Adrenal gland (tissue), 5 donors: ENCODE results near the gene AKAP7.

Experiments used
- POLR2A ChIP-seq, 2 donors: fragments of 450-650 bp; IDR thresholded peaks; one replicate each; pipeline ENCODE4 v1.6.1; 2017; ENCODE audit warnings: antibody characterized with exemption in 2 of 2, mild to moderate bottlenecking in 2 of 2, moderate library complexity in 1 of 2
- TF ChIP-seq, protein P1 (sequence below), 6 experiments: fragments of 450-650 bp in 4 of 6; fragments of 200-600 bp in 2 of 6; sonication (generic) in 1 of 6; IDR thresholded peaks; 1 replicate in 5 of 6; 2 replicates in 1 of 6; pipeline versions ENCODE4 v1.5.1 to v1.8.0; 2016 to 2021; ENCODE audit warnings: antibody characterized with exemption in 6 of 6, mild to moderate bottlenecking in 2 of 6, moderate library complexity in 1 of 6
- donor health status: DM: no; HTN: no; CAD: no.

DNA sequence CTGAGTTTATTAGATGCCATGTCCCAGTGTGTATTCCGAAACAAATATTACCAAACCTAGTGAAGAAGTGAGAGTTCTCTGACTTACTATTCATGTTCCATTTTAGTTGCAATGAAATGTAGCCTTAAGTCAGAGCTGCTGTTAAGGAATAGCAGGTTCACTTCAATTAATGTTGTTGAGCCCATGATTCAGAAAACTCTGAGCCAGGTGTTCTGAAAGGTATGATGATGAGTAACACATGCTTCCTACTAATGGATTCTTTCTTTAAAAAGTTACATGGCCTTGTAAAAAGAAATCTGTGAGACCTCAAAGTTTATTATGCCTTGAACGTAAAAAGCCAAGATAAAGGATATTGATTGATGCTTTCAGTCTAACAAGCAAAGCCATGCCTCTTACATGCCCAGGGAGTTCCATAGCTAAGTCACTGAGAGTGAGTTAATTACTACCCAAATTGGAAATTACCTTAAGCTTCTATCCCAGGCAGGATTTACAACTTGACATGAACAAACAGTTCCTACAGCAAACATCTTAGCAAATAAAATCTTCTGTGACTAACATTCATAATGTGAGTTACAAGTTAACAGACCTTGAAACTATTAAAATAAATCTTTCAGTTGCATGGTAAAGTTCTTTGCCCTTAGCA is 122.9 kb downstream of the AKAP7 start:
- TF ChIP-seq POLR2A (IDR thresholded peaks at IDR 0.05) = no peak
- TF ChIP-seq, protein P1, sequence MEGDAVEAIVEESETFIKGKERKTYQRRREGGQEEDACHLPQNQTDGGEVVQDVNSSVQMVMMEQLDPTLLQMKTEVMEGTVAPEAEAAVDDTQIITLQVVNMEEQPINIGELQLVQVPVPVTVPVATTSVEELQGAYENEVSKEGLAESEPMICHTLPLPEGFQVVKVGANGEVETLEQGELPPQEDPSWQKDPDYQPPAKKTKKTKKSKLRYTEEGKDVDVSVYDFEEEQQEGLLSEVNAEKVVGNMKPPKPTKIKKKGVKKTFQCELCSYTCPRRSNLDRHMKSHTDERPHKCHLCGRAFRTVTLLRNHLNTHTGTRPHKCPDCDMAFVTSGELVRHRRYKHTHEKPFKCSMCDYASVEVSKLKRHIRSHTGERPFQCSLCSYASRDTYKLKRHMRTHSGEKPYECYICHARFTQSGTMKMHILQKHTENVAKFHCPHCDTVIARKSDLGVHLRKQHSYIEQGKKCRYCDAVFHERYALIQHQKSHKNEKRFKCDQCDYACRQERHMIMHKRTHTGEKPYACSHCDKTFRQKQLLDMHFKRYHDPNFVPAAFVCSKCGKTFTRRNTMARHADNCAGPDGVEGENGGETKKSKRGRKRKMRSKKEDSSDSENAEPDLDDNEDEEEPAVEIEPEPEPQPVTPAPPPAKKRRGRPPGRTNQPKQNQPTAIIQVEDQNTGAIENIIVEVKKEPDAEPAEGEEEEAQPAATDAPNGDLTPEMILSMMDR (IDR thresholded peaks at IDR 0.05) = no peak
